ENCODE measurements around the gene CLDN24.
"Not testable (repeated sequence)": the region's sequence is repeated elsewhere in the genome, so short reads cannot be mapped to it uniquely, and the experiment has no call there.

Gene CLDN24

GRCh38 chr4:183345261-183345660 lies 23.0 kb upstream of the CLDN24 start:
- no peak for DNase-seq

- no peak for DNase-seq
These were observed 22.5 kb upstream of the CLDN24 start for GRCh38 chr4:183344523-183345255.

- DNase-seq = no peak
These were observed 21.5 kb upstream of the CLDN24 start for GRCh38 chr4:183343730-183344129.

GRCh38 chr4:183342541-183343533 lies 20.6 kb upstream of the CLDN24 start:
- DNase-seq = no peak

GRCh38 chr4:183337833-183338232 lies 15.6 kb upstream of the CLDN24 start:
- DNase-seq = no peak

GRCh38 chr4:183337349-183337748 lies 15.1 kb upstream of the CLDN24 start:
- DNase-seq = no peak

- no peak for DNase-seq
These were observed 13.2 kb upstream of the CLDN24 start for GRCh38 chr4:183335369-183335940.

- no peak for DNase-seq
These were observed 11.8 kb upstream of the CLDN24 start for GRCh38 chr4:183333983-183334382.

- no peak for DNase-seq
These were observed 11.0 kb upstream of the CLDN24 start for GRCh38 chr4:183333202-183333601.

GRCh38 chr4:183332447-183332846 lies 10.2 kb upstream of the CLDN24 start:
- DNase-seq = no peak

- DNase-seq = no peak
These were observed 8.6 kb upstream of the CLDN24 start for GRCh38 chr4:183330841-183331240.

- DNase-seq = no peak
These were observed 7.9 kb upstream of the CLDN24 start for GRCh38 chr4:183329954-183330742.

GRCh38 chr4:183329244-183329643 lies 7.0 kb upstream of the CLDN24 start:
- DNase-seq = no peak

- no peak for DNase-seq
These were observed 6.6 kb upstream of the CLDN24 start for GRCh38 chr4:183328832-183329231.

- no peak for DNase-seq
These were observed 5.6 kb upstream of the CLDN24 start for GRCh38 chr4:183327827-183328226.

- no peak for DNase-seq
These were observed 4.6 kb upstream of the CLDN24 start for GRCh38 chr4:183326853-183327252.

GRCh38 chr4:183326387-183326786 lies 4.2 kb upstream of the CLDN24 start:
- DNase-seq = not testable (repeated sequence)

- no peak for DNase-seq
These were observed 2.4 kb upstream of the CLDN24 start for GRCh38 chr4:183324619-183325018.

- DNase-seq = not testable (repeated sequence)
These were observed 1.8 kb upstream of the CLDN24 start for GRCh38 chr4:183324056-183324455.

- no peak for DNase-seq
These were observed 1.1 kb upstream of the CLDN24 start for GRCh38 chr4:183323295-183323694.

- DNase-seq = no peak
These were observed 710 bp downstream of the CLDN24 start for GRCh38 chr4:183321516-183321915.

- no peak for DNase-seq
These were observed 1.1 kb downstream of the CLDN24 start for GRCh38 chr4:183321079-183321478.
